ENCODE measurements around the gene SLC35G3. TPM values are rescaled to one million over a fixed set of nuclear protein-coding genes. Genes with fewer than 3 reads are reported as not detected.

Gene SLC35G3
- total and polyA plus RNA-seq, 2 donors (not counting 1 experiment from before 2014, with no cell fraction given): not detected

DNA sequence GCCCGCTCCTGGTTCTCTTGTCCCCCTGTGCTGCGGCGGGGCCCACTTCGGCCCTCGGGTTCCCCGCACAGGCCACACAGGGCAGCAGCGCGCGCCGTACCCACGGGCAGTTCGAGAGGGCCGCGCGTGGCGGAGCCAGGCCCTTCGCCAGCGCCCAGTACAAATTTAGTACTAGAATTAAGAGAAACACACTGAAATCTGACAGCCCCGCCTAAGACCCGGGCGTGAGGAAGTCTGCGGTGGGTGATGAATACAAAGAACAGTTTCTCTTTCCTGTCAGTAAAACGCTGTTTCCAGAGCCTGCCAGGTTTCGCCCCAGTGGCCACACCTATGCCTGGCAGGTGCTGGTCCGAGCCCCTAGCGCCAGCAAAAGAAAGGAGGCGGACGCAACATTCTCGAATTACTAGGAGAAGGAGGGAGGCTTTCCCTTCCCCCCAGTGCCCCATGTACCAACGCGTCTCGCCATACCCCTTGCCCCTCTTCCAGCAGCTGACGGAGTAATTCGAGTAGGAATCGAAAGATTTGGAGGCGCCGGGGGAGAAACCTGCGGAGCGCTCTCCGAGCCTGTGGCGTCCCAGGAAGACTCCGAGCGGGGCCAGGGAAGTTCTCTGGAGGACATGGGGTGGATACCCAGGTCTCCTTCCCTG, 48.1 kb upstream of the SLC35G3 start:
- Histone ChIP-seq H3K79me2 (ENCODE audit: control insufficient read depth, insufficient read depth, low read length) (peaks cover 30% of the 10 kb centered on the region), H3K4me2 (ENCODE audit: extremely low read depth, insufficient read depth, low read length) (peak overlapping the region; percentile 89), H3K36me3 (ENCODE audit: control insufficient read depth, insufficient read depth, low read length) (peaks cover under 1% of the 10 kb centered on the region), H3K27ac (ENCODE audit: insufficient read depth, low read length) (peak overlapping the region; percentile 97), H3K9ac (ENCODE audit: insufficient read depth, low read length) (peak overlapping the region; percentile 46), H3K4me1 (ENCODE audit: control insufficient read depth, extremely low read depth, insufficient read depth, low read length) (peaks cover 9% of the 10 kb centered on the region), H3K27me3 (ENCODE audit: control insufficient read depth, insufficient read depth, low read length) (no peaks in the 10 kb centered on the region), H3K4me3 (replicated peaks in 1 of 4; ENCODE audit: control extremely low read depth in 1 of 4, insufficient read depth in 1 of 4, low read depth in 3 of 4, low read length in 4 of 4) (peak overlapping the region; percentile 85 to 96 (median 91)), H4K20me1 (ENCODE audit: control insufficient read depth, extremely low read depth, insufficient read depth, low read length) (no peaks in the 10 kb centered on the region), H2AFZ (ENCODE audit: low read length) (peak overlapping the region; percentile 71), H3K9me3 (ENCODE audit: control insufficient read depth, insufficient read depth, low read depth, low read length) (no peaks in the 10 kb centered on the region)
- TF ChIP-seq CTCF (conservative IDR thresholded peaks at IDR 0.05 in 1 of 2, IDR thresholded peaks at IDR 0.05 in 1 of 2; ENCODE audit: low read depth in 1 of 2, low read length in 2 of 2): peak in 1 of 2 donors; percentile 8
- no peak for TF ChIP-seq EZH2 (IDR thresholded peaks at IDR 0.05; ENCODE audit: low read length, missing control alignments)
- DNase-seq (ENCODE audit: low read depth in 2 of 2): peak in 1 of 2 donors; percentile 54

DNA sequence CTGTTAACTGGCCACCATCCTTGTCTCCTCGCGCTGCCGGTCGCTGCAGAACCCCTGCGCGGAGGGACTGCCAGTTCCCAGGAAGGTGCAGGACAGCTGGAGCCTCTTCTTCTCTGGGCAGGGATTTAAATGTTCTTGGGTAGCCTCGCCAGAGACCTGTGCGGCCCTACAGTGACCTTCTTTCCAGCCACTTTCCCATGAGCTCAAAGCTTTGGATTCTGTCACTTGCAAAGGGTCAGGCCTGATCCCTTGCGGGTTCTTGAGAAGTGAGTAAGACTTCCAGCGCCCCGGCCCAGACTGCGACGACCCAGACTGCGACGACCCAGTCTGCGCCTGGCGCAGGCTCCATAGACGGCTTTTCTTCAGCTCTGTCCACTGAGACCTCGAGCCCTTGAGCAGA, 47.3 kb upstream of the SLC35G3 start:
- Histone ChIP-seq H3K9ac (ENCODE audit: insufficient read depth, low read length) (no peak overlapping the region), H3K27ac (ENCODE audit: insufficient read depth, low read length) (no peak overlapping the region), H4K20me1 (ENCODE audit: control insufficient read depth, extremely low read depth, insufficient read depth, low read length) (no peaks in the 10 kb centered on the region), H3K4me3 (replicated peaks in 1 of 4; ENCODE audit: control extremely low read depth in 1 of 4, insufficient read depth in 1 of 4, low read depth in 3 of 4, low read length in 4 of 4) (peak overlapping the region in 2 of 4 experiments; percentile 85 to 95), H3K36me3 (ENCODE audit: control insufficient read depth, insufficient read depth, low read length) (no peaks in the 10 kb centered on the region), H3K79me2 (ENCODE audit: control insufficient read depth, insufficient read depth, low read length) (peaks cover 23% of the 10 kb centered on the region), H3K4me1 (ENCODE audit: control insufficient read depth, extremely low read depth, insufficient read depth, low read length) (peaks cover 9% of the 10 kb centered on the region), H3K9me3 (ENCODE audit: control insufficient read depth, insufficient read depth, low read depth, low read length) (no peaks in the 10 kb centered on the region), H2AFZ (ENCODE audit: low read length) (no peak overlapping the region), H3K27me3 (ENCODE audit: control insufficient read depth, insufficient read depth, low read length) (no peaks in the 10 kb centered on the region), H3K4me2 (ENCODE audit: extremely low read depth, insufficient read depth, low read length) (peak overlapping the region; percentile 89)
- no peak for DNase-seq (ENCODE audit: low read depth in 2 of 2)
- TF ChIP-seq EZH2 (IDR thresholded peaks at IDR 0.05; ENCODE audit: low read length, missing control alignments) (no peak), CTCF (conservative IDR thresholded peaks at IDR 0.05 in 1 of 2, IDR thresholded peaks at IDR 0.05 in 1 of 2; ENCODE audit: low read depth in 1 of 2, low read length in 2 of 2) (no peak)

DNA sequence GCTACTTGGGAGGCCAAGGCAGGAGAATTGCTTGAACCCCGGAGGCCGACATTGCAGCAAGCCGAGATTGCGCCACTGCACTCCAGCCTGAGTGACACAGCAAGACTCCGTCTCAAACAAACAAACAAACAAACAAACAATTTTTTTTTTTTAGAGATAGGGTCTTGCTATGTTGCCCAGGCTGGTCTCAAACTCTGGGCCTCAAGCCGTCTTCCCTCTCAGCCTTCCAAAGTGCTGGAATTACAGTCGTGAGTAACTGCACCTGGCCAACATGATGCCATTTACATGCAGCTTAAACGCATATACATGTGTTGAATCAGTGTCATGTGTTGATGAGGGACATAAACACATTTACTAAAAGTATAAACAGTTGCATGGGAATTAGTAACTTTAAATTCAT, 46.7 kb upstream of the SLC35G3 start:
- no peaks in the 10 kb centered on the region for H3K9me3 ChIP-seq (ENCODE audit: control insufficient read depth, insufficient read depth, low read depth, low read length)
- no peak overlapping the region for H3K4me2 ChIP-seq (ENCODE audit: extremely low read depth, insufficient read depth, low read length)
- H3K4me1 ChIP-seq (ENCODE audit: control insufficient read depth, extremely low read depth, insufficient read depth, low read length): peaks cover 9% of the 10 kb centered on the region

More for the DNA sequence above, 46.7 kb upstream of the SLC35G3 start:
- Histone ChIP-seq H3K27me3 (ENCODE audit: control insufficient read depth, insufficient read depth, low read length) (no peaks in the 10 kb centered on the region), H4K20me1 (ENCODE audit: control insufficient read depth, extremely low read depth, insufficient read depth, low read length) (no peaks in the 10 kb centered on the region), H3K36me3 (ENCODE audit: control insufficient read depth, insufficient read depth, low read length) (no peaks in the 10 kb centered on the region), H2AFZ (ENCODE audit: low read length) (no peak overlapping the region), H3K27ac (ENCODE audit: insufficient read depth, low read length) (no peak overlapping the region), H3K9ac (ENCODE audit: insufficient read depth, low read length) (no peak overlapping the region), H3K79me2 (ENCODE audit: control insufficient read depth, insufficient read depth, low read length) (peaks cover 16% of the 10 kb centered on the region), H3K4me3 (replicated peaks in 1 of 4; ENCODE audit: control extremely low read depth in 1 of 4, insufficient read depth in 1 of 4, low read depth in 3 of 4, low read length in 4 of 4) (no peak overlapping the region)
- DNase-seq (ENCODE audit: low read depth in 2 of 2): no peak
- TF ChIP-seq EZH2 (IDR thresholded peaks at IDR 0.05; ENCODE audit: low read length, missing control alignments) (no peak), CTCF (conservative IDR thresholded peaks at IDR 0.05 in 1 of 2, IDR thresholded peaks at IDR 0.05 in 1 of 2; ENCODE audit: low read depth in 1 of 2, low read length in 2 of 2) (no peak)
